Measurements from ENCODE around the gene MKI67. TPM values are rescaled to one million over a fixed set of nuclear protein-coding genes. Genes with fewer than 3 reads are reported as not detected.
A peak's percentile ranks its signal among the peaks of the same experiment; 100 is the strongest.
"Not testable (repeated sequence)": the region's sequence is repeated elsewhere in the genome, so short reads cannot be mapped to it uniquely, and the experiment has no call there.

The MKI67 gene, protein sequence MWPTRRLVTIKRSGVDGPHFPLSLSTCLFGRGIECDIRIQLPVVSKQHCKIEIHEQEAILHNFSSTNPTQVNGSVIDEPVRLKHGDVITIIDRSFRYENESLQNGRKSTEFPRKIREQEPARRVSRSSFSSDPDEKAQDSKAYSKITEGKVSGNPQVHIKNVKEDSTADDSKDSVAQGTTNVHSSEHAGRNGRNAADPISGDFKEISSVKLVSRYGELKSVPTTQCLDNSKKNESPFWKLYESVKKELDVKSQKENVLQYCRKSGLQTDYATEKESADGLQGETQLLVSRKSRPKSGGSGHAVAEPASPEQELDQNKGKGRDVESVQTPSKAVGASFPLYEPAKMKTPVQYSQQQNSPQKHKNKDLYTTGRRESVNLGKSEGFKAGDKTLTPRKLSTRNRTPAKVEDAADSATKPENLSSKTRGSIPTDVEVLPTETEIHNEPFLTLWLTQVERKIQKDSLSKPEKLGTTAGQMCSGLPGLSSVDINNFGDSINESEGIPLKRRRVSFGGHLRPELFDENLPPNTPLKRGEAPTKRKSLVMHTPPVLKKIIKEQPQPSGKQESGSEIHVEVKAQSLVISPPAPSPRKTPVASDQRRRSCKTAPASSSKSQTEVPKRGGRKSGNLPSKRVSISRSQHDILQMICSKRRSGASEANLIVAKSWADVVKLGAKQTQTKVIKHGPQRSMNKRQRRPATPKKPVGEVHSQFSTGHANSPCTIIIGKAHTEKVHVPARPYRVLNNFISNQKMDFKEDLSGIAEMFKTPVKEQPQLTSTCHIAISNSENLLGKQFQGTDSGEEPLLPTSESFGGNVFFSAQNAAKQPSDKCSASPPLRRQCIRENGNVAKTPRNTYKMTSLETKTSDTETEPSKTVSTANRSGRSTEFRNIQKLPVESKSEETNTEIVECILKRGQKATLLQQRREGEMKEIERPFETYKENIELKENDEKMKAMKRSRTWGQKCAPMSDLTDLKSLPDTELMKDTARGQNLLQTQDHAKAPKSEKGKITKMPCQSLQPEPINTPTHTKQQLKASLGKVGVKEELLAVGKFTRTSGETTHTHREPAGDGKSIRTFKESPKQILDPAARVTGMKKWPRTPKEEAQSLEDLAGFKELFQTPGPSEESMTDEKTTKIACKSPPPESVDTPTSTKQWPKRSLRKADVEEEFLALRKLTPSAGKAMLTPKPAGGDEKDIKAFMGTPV (N-terminal part only)
- 10 to 100 TPM; 45.7 to 66.1 (median 50.5) TPM for polyA plus RNA-seq (ENCODE audit: insufficient read length in 4 of 4)

DNA sequence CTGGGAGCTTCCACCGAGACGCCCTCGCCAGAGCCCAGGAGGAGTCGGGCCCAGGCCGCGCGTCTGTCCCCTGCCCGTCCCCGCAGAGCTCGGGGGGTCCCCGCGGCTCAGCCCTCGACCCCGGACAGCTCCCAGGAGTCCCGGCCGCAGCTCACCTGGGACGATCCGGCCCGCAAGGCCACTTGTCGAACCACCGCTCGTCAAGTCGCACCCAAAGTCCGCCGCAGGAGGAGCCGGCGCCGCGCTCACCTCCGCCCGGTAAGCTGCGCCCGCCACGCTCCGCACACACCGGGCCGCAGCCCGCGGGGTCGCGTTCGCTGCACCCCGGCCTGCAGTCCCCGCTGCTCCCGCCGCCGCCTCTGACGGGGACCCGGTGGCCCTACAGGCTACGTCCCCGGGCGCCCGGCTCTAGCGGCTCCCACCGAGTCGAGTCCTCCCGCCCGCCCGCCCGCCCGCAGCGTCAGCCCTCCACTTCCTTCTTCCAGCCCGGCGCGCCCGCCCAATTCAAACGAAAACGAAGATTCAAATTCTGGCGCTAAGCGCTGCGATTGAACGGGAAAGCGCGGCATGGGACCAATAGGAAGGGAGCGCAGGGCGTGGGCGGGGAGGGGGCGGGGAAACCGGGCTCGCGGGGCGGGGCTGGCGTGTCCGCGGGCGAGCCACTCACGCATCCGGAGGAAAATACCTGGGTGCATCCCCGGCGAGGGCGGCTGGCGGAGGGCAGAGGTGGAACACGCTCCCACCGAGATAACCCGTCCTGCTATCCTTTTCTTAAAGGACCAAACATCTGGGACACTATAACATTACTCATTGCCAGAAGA, at the start of gene MKI67:
MKI67 (minus strand) TSS at position 480 of the 821 bp plus-strand sequence. CDS start 756 bp downstream, outside the sequence.
- DNase-seq (ENCODE audit: low read depth in 4 of 4, low spot score in 2 of 4), result peak; percentile 45 to 88 (median 72)

DNA sequence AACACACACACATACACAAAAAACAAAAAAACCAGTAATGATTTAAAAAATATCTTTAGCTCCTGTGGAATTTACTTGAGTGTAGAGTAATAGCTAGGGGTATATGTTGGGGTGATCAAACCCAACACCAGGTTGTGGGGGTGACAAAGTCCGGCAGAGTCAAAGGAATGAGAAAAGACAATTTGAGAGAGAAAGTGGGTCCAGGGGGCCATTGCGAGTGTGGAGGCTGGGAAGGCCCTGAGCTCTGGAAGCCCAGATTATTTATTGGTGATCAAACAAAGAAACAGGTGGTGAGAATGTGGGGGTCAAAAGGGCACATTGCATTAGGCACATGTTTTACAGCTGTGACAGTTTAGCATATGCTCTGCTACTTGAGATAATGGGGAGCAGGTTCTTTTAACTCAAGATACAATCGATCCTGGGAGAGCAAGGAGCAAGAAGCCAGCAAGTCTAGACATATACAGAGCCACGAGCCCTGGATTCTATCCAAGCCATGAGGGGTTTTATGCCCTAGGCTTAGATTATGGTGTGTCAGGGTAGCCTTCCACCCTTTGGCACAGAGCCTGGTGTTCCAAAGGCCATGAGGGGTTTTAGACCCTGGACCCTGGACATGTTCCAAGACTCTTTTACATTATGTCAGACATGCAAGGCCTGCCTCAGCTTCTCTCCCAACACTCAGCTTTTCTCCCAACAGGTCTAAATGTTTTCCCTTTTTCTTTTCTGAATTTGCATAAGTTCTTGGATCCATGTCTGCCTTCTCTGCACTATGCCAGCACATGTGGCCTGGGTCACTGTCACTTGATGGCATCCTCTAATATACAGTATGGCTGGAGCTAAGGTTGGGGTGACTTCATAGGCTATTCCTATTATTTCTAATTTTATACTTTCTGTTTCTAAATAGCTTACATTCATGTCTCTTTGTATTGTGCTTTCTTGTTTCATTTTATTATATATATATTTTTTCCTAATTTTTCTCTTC, 48.6 kb upstream of the MKI67 start:
- no peak for DNase-seq (ENCODE audit: low read depth in 4 of 4, low spot score in 2 of 4)

DNA sequence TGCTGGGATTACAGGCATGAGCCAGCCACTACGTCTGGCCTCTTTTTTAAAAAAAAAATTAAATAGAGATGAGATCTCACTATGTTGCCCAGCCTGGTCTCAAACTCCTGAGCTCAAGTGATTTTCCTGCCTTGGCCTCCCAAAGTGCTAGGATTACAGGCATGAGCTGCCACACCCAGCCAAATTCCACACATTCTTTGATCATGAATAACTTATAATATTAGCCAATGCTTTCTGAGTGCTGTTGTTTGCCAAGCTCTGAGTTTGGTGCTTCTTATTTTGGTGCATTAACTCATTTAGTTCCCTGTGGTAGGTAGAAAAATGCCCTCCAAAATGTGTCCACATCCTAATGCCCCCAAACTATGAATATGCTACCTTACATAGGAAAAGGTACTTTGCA, 47.2 kb upstream of the MKI67 start:
- no peak for DNase-seq (ENCODE audit: low read depth in 4 of 4, low spot score in 2 of 4)

DNA sequence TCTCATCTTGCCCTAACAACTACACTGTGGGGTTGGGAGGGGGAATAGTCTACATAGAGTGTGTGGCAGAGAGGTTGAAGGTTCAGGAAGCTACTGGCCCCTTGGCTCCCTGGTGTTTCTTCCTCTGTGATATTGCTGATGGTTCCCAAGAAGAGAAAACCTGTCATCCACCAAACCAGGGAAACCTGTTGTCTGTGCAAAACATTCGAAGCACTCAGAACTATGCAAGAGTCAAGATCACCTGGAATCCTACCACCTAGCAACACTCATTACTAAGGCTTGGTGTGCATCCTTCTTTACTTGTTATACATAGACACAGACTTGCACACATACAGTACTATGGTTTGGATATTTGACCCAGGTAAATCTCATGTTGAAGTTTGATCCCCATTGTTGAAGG, 46.5 kb upstream of the MKI67 start:
- DNase-seq (ENCODE audit: low read depth in 4 of 4, low spot score in 2 of 4), result no peak

DNA sequence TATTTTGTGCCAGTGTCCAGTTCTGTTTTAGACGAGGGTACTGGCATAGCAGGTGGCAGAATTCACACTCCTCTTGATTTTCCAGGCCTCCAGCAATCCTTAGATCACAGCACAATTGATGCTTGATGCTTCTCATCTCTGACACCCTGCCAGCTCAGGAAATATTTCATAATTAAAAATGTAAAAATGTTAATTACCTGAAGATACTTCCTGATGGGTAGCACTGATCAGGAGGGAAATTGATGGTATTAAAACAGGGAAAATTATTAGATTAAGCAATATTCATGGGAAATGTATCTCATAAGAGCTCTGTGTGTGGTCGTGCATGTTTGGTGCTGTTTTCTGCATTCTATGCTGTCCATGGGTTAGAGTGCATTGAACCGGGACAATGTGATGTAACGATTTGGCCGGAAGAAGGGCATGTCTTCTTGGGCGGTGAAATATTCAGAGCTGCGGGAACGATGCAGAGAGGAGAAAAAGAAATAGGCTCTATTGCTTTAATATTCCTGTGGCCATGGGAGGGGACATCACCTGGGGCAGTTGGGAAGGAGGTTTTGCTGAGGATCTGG, 43.7 kb upstream of the MKI67 start:
- no peak for DNase-seq (ENCODE audit: low read depth in 4 of 4, low spot score in 2 of 4)

DNA sequence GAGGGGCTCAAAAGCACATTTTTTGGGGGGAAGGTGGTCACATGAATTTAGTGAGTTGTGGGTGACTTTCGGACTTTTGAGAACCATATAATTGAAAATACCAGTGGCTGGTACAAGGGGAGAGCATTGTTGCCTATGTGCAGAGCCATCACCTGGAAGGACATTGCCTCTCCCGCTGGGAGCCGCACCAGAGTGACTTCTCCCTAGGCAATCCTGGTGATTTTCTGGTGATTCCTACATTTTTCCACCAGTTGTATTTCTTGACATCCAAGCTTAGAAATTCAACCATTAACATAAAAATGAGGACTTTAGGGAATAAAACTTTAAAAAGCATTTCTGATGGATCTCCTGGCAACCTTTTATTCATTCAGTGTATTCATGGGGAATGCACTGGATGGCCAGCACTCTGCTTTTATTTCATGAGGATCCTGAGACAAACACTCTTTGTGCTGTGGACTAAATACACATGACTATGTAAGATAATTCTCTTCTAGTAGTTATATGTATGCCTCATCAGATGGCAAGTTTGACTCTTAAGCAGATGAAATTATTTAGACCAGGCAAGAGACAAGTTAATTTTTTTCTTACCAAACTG, 41.8 kb upstream of the MKI67 start:
- DNase-seq (ENCODE audit: low read depth in 4 of 4, low spot score in 2 of 4), result no peak

DNA sequence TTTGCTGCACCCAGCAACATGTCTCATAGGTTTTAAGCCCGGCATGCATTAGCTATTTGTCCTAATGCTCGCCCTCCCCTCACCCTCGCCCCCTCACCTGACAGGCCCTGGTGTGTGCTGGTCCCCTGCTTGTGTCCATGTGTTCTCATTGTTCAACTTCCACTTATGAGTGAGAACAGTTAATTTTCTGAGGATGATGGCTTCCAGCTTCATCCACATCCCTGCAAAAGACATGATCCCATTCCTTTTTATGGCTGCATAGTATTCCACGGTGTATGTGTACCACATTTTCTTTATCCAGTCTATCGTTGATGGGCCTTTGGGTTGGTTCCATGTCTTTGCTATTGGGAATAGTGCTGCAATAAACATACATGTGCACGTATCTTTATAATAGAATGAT, 40.9 kb upstream of the MKI67 start:
- not testable (repeated sequence) for DNase-seq (ENCODE audit: low read depth in 4 of 4, low spot score in 2 of 4)

DNA sequence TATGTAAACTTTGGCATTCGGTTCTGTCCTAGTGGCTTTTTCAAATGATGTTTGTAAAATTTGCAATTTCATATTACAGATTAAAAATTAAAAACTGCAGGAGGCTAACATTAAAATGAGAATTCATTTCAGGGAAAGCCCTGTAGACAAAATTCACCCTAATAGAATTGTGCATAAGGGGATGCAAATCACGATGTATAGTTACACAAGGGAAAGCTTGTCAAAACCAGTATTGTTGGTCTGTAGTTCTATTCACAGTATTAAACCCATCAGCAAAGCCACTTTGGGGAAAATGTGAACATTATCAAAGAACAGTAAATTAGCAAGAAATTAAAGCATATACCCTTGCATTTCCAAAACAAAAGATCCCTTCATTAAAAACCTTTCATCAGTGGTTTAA, 39.9 kb upstream of the MKI67 start:
- DNase-seq (ENCODE audit: low read depth in 4 of 4, low spot score in 2 of 4), result no peak

DNA sequence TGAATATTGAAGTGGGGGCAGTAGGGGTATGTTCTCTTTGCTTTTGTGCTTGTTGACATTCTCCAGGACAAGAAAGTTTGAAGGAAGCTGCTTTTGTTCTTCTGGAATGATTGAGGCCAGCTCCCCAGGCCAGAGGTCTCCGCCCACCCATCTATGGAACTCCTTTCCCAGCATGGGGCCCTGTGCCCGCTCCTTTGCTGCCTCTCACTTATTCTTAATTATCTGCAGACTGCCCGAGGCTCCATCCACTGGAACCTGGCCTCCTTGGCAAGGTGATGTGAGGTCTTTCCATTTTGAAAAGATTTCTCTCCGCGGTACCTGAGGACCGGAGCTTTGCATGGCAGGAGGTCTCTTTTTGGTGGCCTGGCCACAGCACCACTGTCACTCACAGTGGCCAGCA, 39.3 kb upstream of the MKI67 start:
- no peak for DNase-seq (ENCODE audit: low read depth in 4 of 4, low spot score in 2 of 4)

DNA sequence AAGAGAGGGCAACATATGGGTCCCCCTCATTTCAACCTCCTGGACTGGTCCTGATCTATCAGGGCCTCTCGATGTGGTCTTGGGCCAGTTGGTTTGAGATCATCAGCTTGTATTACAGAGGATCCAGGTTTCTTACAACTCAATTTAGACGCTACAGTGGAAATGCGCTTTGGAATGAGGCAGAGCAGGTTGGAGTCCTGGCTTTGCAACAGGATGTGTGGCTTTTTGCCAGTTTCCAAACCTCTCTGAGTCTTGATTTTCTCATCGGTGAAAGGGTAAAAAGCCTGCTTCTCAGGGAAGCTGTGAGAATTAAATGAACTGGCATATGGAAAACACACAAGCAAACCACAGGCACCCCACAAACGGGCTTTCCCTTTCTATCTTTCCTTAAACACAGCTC, 37.5 kb upstream of the MKI67 start:
- DNase-seq (ENCODE audit: low read depth in 4 of 4, low spot score in 2 of 4), result no peak

DNA sequence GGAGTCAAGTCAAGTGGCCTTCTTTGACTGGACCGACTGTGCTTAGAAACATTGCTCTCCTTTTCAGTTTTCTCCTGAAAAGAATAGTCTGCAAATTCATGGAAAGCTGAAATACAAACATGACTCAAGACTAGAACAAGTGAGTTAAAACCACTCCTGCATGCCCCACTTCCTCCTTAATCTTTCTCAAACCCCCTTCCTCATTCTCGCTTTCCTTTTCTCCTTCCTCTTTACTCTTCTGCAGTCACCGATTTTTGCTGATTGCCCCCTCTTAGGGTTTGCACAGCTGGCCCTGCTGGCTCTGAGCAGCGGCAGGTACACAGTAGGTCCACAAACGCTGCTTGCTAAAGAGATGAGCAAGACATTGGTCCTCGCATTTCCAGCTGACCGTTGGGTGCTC, 34.8 kb upstream of the MKI67 start:
- no peak for DNase-seq (ENCODE audit: low read depth in 4 of 4, low spot score in 2 of 4)

DNA sequence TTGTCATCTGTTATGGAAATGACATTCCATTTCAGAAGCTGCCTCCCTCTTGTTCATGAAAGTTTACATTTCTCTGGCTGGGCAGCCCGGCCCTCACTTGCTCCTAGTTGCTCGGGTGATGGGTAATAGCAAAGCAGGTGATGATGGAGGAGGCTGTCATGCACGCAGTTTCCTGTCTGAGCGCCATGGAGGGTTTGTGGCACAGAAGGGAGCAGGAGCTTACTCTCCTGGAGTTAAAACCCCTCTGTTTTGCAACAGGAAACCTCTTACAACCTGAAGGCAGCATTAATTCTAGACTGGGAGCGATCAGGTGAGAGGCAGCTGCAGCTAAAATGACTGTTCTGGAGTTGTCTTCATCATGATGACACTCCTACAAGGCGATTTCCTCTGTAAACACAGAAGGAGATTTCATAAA, 34.1 kb upstream of the MKI67 start:
- no peak for DNase-seq (ENCODE audit: low read depth in 4 of 4, low spot score in 2 of 4)

DNA sequence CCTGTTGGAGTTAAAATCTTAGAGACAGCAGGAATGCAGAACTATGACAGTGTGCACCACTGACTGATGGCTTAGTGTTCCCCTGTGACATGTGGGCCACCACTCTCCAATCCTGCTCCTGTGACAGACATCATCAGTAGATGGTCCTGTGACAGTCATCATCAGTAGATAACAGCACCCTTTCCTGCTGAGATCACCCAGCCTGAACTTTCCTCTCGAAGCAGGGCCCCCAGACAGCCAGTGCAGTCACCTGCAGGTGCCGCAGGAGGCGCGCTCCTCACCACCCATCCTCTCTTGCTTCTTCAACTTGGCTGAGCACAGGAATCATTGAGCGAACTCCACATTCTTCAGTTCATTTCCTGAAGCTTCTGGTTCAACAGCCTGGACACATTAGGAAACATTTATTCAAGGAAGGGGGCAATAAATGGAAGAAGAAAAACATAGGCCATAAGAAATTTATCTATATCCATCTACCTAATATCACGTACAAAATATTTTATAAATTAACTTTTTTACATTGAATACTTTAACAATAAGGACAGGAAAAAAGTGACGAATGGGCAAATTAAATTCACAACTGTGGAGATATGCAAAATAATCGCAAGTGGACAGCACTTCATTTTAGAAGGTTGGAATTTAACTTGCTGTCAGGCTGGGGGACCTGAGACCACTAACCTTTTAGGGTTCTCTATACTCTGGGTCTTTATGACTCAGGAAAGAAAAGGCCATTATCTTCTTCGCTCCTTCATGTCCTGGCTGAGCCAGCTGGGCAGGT, 32.0 kb upstream of the MKI67 start:
- no peak for DNase-seq (ENCODE audit: low read depth in 4 of 4, low spot score in 2 of 4)

DNA sequence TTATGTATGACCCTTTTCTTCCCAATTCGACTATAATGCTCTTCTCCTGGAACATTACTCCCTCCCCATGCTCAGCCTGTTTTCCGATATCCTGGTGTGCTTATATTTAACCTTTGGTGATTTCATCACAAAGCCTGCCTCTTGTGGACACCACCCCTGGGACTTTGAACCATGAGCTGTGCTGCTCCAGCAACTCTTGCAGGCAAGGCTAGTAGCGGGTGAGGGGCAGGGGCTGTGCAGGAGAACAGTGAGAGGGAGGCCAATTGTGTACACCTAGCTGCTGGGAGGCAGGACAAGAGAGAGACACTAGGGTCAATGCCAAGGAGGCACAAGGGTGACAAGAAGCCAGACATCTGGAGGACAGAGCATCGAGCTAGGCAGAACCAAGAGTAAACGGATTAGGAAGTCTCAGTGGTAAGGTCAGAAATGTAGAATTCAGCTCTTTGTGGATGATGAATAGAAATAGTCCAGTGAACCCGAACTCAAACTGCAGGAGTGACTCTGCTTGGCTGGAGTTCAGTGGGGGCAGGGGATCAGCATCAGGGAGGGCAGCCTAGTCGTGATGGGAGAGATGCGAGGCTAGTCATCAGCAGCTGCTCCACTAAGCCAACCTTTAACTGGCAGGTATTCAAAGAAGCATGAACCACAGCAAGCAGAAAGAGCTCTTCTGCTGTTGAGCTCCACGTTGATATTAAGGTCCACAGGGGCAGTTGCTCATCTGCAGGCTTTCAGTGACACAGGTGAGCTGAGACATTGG, 31.0 kb upstream of the MKI67 start:
- DNase-seq (ENCODE audit: low read depth in 4 of 4, low spot score in 2 of 4), result no peak

DNA sequence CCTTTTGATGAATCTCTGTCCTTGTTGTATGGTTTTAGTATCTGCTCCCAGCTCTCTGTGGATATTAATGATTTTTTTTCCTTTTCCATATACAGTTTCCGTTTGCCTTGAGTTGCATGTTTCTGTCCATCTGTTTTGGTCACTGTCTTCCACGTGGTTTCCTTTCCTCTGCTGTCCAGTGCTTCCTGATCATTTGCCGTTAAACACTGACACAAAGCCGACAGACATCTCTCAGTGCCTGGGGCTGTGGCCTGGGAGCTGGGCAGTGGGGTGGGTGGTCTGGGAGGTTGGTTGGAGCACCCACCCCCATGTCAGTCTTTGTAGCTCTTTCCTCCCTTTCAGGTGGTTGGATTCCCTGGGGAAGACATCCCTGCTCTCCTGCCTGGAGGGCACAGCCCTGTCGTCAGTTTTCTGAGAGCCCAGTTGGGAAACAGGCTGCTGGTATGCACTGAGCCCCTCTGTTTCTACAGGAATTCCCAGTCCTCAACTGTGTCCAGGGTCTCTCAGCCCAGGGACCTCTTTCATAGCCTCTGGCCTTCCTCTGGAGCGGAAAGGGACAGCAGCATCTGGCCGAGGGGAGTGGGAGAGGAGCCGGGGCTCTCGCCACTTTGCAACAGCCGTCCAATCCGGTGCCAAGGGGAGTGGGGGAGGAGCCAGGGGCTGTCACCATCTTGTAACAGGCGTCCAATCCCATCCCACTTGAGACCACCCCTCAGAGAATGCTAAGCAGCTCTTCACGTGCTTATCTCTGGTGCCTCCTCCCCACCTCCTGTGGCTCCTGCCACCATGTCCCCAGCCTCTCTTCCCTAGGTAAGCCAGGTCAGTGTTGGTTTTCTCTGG, 26.7 kb upstream of the MKI67 start:
- DNase-seq (ENCODE audit: low read depth in 4 of 4, low spot score in 2 of 4), result no peak

DNA sequence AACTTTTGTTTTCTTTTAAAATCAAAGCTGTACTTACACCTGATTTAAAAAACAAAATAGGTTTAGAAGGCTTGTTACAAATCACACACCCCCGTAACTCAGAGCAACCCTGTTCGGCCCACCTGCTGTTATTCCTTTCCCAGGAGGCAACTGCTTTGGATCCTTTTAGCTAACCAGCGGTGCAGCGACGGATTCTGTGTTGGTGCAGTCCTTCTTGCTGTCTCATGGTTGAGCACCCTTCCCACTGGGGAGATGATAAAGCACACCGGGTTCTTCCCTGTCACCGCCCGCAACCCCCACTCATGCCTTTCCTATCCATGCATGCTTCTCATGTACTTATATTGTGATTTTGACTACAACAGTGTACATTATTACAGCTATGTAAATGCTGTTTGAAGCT, 24.8 kb upstream of the MKI67 start:
- DNase-seq (ENCODE audit: low read depth in 4 of 4, low spot score in 2 of 4), result no peak
